Erythroblast (primary cell): ENCODE data around the gene RPL7A.

Experiments used
- DNase-seq, 2 experiments: peaks; one replicate each; lab custom pipeline; 2025; lab: John Stamatoyannopoulos, UW
- GATA1 ChIP-seq: IDR thresholded peaks from 2 replicates; pipeline ENCODE4 v1.6.1; 2011; ENCODE audit warnings: low read depth, mild to moderate bottlenecking, control low read depth, low read length, moderate library complexity
- POLR2A ChIP-seq: IDR thresholded peaks from 2 replicates; pipeline ENCODE4 v1.6.1; 2011; ENCODE audit warnings: mild to moderate bottlenecking, low read length

RPL7A gene

DNA sequence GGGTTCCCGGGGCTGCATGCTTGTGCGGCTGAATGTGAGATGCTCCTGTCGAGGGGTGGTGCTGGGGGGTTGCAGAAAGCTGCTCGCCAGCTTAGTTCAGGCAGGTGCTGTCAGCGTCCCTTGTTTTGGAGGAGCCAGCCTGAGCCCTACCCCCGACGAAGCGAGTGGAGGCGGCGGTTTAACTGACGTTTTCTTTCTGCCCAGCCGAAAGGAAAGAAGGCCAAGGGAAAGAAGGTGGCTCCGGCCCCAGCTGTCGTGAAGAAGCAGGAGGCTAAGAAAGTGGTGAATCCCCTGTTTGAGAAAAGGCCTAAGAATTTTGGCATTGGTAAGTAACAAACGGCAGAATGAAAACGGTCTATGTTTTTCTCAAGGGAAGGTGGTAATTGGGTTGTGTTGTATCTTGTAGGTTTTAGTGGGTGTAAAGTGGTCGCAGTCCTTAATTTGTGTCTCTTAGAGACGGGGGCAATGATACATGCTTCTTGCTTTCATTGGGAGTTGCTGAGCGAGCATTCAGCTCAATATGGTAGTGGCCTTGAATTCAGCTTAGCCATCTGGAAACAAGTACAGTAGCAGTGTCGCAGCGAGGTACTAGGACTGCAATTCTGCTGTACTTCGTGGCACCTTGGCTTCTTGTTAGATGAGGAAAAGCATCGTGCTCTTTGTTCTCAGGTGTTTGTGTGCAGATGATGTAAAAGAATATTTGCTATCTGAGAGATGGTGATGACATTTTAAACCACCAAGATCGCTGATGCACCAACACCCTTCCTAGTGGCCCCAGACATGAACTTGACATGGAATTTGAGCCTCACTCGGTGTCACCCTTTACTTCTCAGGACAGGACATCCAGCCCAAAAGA, 928 bp downstream of the RPL7A start:
- TF ChIP-seq GATA1 (no peak), POLR2A (no peak)
- DNase-seq: peak; percentile 30 to 48

DNA sequence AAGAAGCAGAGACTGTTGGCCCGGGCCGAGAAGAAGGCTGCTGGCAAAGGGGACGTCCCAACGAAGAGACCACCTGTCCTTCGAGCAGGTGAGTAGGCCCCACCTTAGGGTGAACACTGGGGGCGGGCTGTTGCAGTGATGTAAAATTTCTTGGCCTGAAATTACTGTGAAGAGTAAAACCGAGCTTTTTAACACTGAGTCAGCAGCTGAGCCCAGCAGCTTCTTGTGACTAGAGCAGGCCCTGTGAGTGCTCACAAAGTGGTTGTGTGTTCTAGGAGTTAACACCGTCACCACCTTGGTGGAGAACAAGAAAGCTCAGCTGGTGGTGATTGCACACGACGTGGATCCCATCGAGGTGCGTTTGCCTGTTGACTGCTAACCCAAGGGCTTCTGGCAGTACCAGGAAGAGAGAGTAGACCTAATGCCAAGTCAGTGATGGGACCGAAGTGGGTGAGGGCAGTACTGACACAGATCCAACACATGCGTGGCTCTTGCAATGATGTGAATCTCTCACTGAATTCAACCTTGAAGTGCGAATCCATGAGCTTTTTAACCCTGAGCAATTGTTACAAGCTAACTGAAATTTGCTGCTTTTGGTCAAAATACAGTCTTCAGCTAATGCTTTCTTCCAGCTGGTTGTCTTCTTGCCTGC, 2.1 kb downstream of the RPL7A start:
- TF ChIP-seq POLR2A (no peak), GATA1 (no peak)
- no peak for DNase-seq

DNA sequence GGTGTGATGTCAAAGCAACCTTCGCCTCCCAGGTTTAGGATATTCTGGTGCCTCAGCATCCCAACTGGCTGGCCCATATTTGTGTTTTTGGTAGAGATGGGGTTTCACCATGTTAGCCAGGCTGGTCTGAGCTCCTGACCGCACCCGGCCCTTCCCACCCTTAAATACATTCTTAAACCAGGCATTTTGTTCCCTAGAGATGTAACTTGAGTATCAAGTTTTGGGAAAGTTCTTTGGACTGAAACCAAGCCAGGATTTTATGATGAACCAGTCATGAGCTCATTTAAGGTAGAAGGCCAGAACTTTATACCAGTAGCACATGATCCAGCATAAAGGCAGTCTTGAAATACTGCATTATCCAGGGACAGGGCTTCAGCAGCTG, 3.5 kb downstream of the RPL7A start:
- TF ChIP-seq POLR2A (no peak), GATA1 (no peak)
- no peak for DNase-seq

DNA sequence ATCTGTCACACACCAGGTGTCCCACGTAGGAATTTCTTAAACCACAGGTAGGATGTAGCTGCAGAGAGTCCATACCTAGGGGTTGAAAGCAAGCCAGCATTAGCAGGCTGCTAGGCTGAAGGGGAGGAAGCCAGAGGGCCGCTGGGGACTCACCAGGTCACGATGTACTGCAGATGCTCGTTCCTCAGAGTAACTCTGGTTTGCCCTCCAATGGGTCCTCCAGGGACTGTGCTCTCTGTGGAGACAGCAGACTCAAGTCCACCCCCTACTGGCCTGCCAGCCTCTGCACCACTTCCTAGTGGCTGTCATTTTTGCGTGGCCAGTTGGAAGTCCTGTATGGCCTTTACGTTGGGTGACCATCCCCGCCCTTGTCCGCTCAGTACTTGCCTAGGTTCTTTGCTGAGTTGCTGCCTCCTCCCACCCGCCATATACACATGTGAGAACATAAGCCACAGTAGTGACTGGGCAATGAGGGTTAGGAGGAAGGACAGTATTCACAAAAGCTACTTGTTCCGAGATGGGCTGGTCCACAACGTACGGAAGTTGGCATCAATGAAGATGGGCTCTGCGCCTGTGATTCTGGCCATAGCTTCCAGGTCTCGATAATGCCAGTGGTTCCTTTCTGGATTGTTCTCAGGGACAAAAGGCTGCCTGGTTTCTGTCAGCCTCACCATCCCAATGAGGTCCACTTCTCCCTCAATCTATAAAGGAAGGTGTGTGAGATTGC, 4.1 kb downstream of the RPL7A start:
- peak; percentile 61 to 80 for DNase-seq
- no peak for TF ChIP-seq GATA1
- peak; percentile 36 for TF ChIP-seq POLR2A

DNA sequence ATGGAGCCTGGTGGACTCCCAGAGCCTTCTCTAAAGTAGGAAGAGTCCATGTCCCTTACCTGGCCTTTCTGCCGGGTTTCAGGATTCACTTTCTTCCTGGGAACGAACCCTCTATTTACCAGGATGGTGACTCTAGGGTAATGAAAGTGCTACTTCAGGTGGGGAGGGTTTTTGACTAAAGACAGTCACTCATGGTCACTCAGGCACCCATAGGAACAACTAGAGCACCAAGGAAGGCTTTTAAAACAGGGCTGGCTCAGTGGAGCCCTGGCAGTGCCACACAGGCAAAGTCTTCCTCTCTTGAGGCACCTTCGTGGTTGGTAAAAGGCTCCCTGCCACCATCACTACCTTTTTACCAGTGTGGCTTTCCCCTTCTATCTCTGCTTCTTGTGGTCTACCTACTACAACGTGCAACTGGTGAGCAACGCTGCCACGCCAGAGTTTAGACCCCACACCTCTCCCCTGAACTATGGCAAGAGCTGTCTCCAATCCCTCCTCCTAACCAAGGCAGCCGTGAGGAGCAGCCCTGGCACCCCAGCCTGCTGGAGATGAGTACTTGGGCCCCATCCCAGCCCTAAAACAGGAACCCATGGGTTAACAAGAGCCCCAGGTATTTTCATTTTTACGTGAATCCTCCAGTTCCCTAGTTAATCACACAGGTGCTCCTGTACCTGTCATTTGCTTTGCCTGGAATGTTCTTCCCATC, 4.8 kb downstream of the RPL7A start:
- DNase-seq: no peak
- no peak for TF ChIP-seq POLR2A

DNA sequence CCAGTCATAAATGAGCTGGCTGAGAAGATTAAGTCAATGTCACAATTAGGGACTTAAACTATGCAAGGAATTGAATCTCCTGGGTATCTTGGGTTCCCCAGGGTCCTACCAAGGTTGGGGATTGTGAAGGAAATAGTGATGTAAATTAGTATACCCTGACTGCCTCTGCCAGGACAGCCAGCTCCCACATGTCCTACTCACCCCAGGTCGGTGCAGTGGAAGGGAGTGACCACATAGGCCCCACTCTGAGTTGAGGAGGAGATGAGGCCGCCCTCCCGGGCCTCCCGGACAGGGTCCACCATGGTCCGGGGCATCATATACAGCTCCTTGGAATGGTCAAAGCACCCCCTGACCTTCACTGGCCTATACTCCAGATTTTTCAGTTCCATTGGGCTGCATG, 5.5 kb downstream of the RPL7A start:
- TF ChIP-seq GATA1 (no peak), POLR2A (no peak)
- DNase-seq: no peak

DNA sequence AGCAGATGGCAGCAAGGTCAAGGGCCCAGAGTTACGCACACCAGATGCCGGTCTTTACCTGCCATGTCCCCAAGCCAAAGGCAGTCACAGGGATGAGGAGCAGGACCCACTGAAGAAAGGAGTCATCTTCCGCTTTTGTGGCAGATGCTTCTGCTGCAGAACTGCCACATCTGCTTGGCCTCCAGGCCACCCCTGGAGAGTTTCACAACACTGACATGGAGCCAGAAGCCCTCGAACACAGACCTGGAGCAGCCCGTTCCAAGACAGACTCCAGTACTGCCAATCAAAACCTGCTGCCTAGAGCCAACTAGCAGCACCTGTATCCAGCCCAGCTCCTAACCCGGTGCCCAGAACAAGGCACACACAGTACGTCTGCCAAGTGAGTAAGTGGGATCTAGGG, 6.7 kb downstream of the RPL7A start:
- no peak for TF ChIP-seq POLR2A
- no peak for TF ChIP-seq GATA1
- DNase-seq: no peak

DNA sequence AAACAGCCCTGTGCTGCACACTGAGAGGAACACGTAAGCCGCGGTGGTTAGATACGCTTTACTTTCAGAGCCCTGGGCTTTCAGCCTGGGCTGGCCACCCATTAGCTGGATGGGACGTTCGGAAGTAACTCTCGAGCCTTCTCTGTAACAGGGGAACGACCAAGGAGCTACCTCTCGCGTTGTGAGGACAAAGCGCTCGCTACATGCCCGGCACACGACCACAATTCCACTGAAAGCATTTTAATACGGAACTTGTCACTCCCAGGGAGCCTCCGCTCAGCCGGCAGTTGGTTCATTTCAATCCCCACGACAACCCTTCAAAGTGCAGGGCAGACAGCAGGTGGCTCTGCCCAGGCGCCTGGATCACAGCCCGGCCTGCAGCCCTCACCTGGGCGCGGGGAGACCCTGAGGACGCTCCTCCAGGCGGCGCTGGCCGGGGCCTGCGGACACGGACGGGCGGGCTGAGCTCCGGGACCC, 7.9 kb downstream of the RPL7A start:
- DNase-seq: peak; percentile 49 to 63
- TF ChIP-seq GATA1 (no peak), POLR2A (no peak)

DNA sequence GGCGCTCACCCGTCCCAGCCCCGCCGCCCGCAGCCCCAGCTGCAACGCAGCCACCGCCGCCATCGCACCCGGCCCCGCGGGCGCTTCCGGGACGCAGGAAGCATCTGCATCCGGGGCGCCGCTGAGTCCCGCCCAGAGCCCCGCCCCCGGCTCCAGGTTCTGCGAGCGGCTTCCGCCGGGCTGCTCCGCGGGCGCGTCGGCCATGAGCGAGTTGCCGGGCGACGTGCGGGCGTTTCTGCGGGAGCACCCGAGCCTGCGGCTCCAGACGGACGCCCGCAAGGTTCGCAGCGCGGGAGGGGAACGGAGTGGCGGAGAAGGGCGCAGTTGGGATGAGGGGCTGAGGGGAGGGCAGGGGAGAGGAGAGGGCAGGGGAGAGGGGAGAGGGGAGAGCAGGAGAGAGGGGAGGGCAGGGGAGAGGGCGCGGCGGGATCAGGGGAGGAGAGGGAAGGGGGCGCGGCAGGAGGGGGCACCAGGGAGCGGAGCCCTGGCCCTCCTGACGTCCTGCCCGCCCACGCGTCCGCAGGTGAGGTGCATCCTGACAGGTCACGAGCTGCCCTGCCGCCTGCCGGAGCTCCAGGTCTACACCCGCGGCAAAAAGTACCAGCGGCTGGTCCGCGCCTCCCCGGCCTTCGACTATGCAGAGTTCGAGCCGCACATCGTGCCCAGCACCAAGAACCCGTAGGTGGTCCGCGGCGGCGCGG, 8.5 kb downstream of the RPL7A start, which contains the start of the genes SURF1 and SURF2:
SURF1 (minus strand) TSS at position 97 of the 701 bp plus-strand sequence; CDS start at position 63, 34 bp downstream.
SURF2 (plus strand) TSS at position 160 of the 701 bp plus-strand sequence; CDS start at position 203, 43 bp downstream.
- TF ChIP-seq GATA1: no peak
- TF ChIP-seq POLR2A: no peak
- peak; percentile 89 to 93 for DNase-seq

DNA sequence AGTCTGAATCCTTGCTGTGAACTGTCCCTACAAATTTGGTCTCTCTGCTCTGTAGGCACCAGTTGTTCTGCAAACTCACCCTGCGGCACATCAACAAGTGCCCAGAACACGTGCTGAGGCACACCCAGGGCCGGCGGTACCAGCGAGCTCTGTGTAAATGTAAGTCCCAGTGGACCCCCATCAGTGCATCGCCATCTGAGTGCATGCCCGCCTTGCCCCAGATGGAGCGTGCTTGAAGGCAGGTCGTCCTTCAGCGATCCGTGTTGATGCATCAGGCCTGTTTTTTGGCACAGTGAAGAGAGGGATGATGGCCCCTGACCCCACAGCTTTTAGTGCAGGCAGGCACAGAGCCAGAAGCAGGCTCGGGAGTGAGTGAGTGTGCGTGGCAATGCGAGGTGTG, 9.6 kb downstream of the RPL7A start:
- TF ChIP-seq POLR2A (no peak), GATA1 (no peak)
- no peak for DNase-seq

DNA sequence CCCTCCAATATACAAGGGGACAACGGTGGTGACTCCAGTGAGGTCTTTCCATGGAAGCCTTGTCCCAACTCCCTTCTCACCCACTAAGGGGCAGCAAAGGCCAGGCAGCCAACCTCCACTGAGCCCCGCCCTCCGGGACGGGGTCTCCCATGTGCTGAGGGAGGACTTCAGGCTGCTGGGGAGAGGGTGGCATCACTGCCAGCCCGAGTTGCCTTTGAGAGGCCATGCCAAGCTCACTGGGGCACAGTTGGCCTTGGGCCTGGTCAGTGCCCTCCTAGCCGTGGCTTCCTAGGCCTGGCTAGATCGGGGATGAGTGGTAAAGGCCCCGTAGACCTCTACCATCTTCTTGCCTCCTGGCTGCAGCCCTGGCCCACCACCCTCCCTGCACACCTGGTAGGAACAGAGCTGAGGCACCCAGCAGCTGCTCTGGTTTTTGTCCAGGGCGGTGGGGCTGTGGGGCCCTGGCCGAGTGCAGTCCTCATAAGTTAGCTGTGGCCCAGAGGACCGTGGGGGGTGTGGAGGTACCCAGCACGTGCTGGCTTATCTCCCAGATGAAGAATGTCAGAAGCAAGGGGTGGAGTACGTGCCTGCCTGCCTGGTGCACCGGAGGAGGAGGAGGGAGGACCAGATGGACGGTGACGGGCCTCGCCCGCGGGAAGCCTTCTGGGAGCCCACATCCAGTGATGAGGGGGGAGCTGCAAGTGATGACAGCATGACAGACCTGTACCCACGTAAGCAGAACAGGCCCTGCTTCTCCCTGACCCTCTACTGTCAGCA, 11.6 kb downstream of the RPL7A start:
- no peak for TF ChIP-seq GATA1
- DNase-seq: peak; percentile 65 to 82
